Measurements from ENCODE around the gene OR10T2. TPM values are rescaled to one million over a fixed set of nuclear protein-coding genes. Genes with fewer than 3 reads are reported as not detected.
"Not testable (repeated sequence)": the region's sequence is repeated elsewhere in the genome, so short reads cannot be mapped to it uniquely, and the experiment has no call there.

OR10T2 gene
- polyA plus RNA-seq, 3 donors, result not detected

- peaks cover 7 to 22% (median 18%) of the 10 kb centered on the region in 3 donors for H3K27me3 Mint-ChIP-seq (ENCODE audit: low read depth in 3 of 3)
- peak within 1 kb of the TSS in 1 of 3 experiments; percentile 45 for H3K4me3 ChIP-seq (replicated peaks in 1 of 3; ENCODE audit: low read depth in 2 of 3, low read length in 3 of 3)
- intact Hi-C loops (cut with micrococcal nuclease), result no loop called here
- no peaks in the 10 kb centered on the region for H3K36me3 Mint-ChIP-seq
- H3K36me3 ChIP-seq (replicated peaks in 1 of 2; ENCODE audit: control insufficient read depth in 1 of 2, insufficient read depth in 2 of 2, low read length in 2 of 2), result no peaks in the 10 kb centered on the region
- H3K4me1 Mint-ChIP-seq, result peaks cover 18% of the 10 kb centered on the region
- peak within 1 kb of the TSS; percentile 10 to 82 for H3K4me3 Mint-ChIP-seq
- peaks cover 0 to 1% (median 0%) of the 10 kb centered on the region in 7 donors for H3K9me3 Mint-ChIP-seq
- H2AFZ ChIP-seq (ENCODE audit: insufficient read depth, low read depth, low read length, poor library complexity, severe bottlenecking), result peak within 1 kb of the TSS; percentile 27
- H3K4me2 ChIP-seq (replicated peaks; ENCODE audit: extremely low read depth, low read length, poor library complexity, severe bottlenecking), result peak within 1 kb of the TSS; percentile 33
- H3K9me3 ChIP-seq (replicated peaks in 1 of 2; ENCODE audit: control insufficient read depth in 1 of 2, insufficient read depth in 1 of 2, low read length in 2 of 2), result no peaks in the 10 kb centered on the region
- no peaks in the 10 kb centered on the region for H4K20me1 ChIP-seq (ENCODE audit: insufficient read depth, low read length)
- H3K27me3 ChIP-seq (ENCODE audit: control insufficient read depth in 2 of 2, insufficient read depth in 2 of 2, low read length in 2 of 2), result no peaks in the 10 kb centered on the region
- H3K27ac ChIP-seq (ENCODE audit: low read depth in 1 of 2, low read length in 2 of 2), result peak within 1 kb of the TSS in 1 of 2 donors; percentile 28
- peak; percentile 13 to 24 (median 14) for DNase-seq
- H3K27ac Mint-ChIP-seq, result peak within 1 kb of the TSS; percentile 46 to 82 (median 65)
- 25% methylated on average over 4 of the region's 6 CpGs for WGBS (ENCODE audit: insufficient coverage)
- H3K4me1 ChIP-seq (ENCODE audit: control insufficient read depth in 1 of 2, insufficient read depth in 2 of 2, low read length in 2 of 2), result peaks cover 16 to 19% of the 10 kb centered on the region in 2 donors
- H3K9ac ChIP-seq (ENCODE audit: insufficient read depth, low read length, poor library complexity, severe bottlenecking), result no peak within 1 kb of the TSS
- no peaks in the 10 kb centered on the region for H3K79me2 ChIP-seq (ENCODE audit: insufficient read depth, low read length)
- TF ChIP-seq CTCF (IDR thresholded peaks at IDR 0.05), result no peak
Observed at GRCh38 chr1:158353303-158354075, 45.8 kb downstream of the OR10T2 start, which contains the start of gene CD1E. CD1E (plus strand) TSS chr1:158353894; CDS start chr1:158353989, 95 bp downstream.

GRCh38 chr1:158348946-158349345 lies 50.3 kb downstream of the OR10T2 start:
- H3K27ac Mint-ChIP-seq; H3K27ac ChIP-seq (ENCODE audit: low read depth in 1 of 2, low read length in 2 of 2); H3K4me2 ChIP-seq (replicated peaks; ENCODE audit: extremely low read depth, low read length, poor library complexity, severe bottlenecking); intact Hi-C loops (cut with micrococcal nuclease); H3K27me3 ChIP-seq (ENCODE audit: control insufficient read depth in 2 of 2, insufficient read depth in 2 of 2, low read length in 2 of 2); H4K20me1 ChIP-seq (ENCODE audit: insufficient read depth, low read length); H3K9me3 ChIP-seq (replicated peaks in 1 of 2; ENCODE audit: control insufficient read depth in 1 of 2, insufficient read depth in 1 of 2, low read length in 2 of 2); H3K4me3 ChIP-seq (replicated peaks in 1 of 3; ENCODE audit: low read depth in 2 of 3, low read length in 3 of 3); H3K36me3 Mint-ChIP-seq; H3K36me3 ChIP-seq (replicated peaks in 1 of 2; ENCODE audit: control insufficient read depth in 1 of 2, insufficient read depth in 2 of 2, low read length in 2 of 2); H3K9ac ChIP-seq (ENCODE audit: insufficient read depth, low read length, poor library complexity, severe bottlenecking); H3K79me2 ChIP-seq (ENCODE audit: insufficient read depth, low read length); H3K4me3 Mint-ChIP-seq; H2AFZ ChIP-seq (ENCODE audit: insufficient read depth, low read depth, low read length, poor library complexity, severe bottlenecking); DNase-seq: not testable (repeated sequence)
- WGBS (ENCODE audit: insufficient coverage), result 99% methylated on average over 12 of the region's 24 CpGs
- H3K27me3 Mint-ChIP-seq (ENCODE audit: low read depth in 3 of 3), result peaks cover 9 to 11% (median 9%) of the 10 kb centered on the region in 3 donors
- H3K4me1 Mint-ChIP-seq, result peaks cover 11% of the 10 kb centered on the region
- peaks cover 0 to 12% (median 9%) of the 10 kb centered on the region in 7 donors for H3K9me3 Mint-ChIP-seq
- H3K4me1 ChIP-seq (ENCODE audit: control insufficient read depth in 1 of 2, insufficient read depth in 2 of 2, low read length in 2 of 2), result peaks cover 10 to 11% of the 10 kb centered on the region in 2 donors

Other genes starting within 250 kb of the OR10T2 start
- gene CD1D, start 218.6 kb downstream of the OR10T2 start, polyA plus RNA-seq, result 100 to 1,000 TPM; 121 to 144 (median 134) TPM
- 1 to 10 TPM; 3.5 to 7.8 (median 7.7) TPM for gene CD1A, start 145.0 kb downstream of the OR10T2 start, polyA plus RNA-seq
- 10 to 100 TPM; 43.4 to 55.4 (median 45.8) TPM for gene CD1C, start 109.5 kb downstream of the OR10T2 start, polyA plus RNA-seq
- 1 to 10 TPM; 1.3 to 2.7 (median 2.3) TPM for gene CD1B, start 67.9 kb downstream of the OR10T2 start, polyA plus RNA-seq
- 1 to 10 TPM; 3.1 to 6.3 (median 3.3) TPM for gene CD1E, start 45.6 kb downstream of the OR10T2 start, polyA plus RNA-seq
- gene OR10K2, start 26.8 kb upstream of the OR10T2 start, polyA plus RNA-seq, result not detected
- not detected for gene OR10K1, start 62.4 kb upstream of the OR10T2 start, polyA plus RNA-seq
- gene OR10R2, start 72.8 kb upstream of the OR10T2 start, polyA plus RNA-seq, result not detected
- gene OR6Y1, start 154.9 kb upstream of the OR10T2 start, polyA plus RNA-seq, result not detected
- gene OR6P1, start 171.1 kb upstream of the OR10T2 start, polyA plus RNA-seq, result not detected
- gene OR10X1, start 180.4 kb upstream of the OR10T2 start, polyA plus RNA-seq, result not detected
- gene OR10Z1, start 205.8 kb upstream of the OR10T2 start, polyA plus RNA-seq, result not detected